Ammon's horn (tissue), 1 donor: ENCODE results near the gene ZFR2.

Experiments
- DNase-seq: peaks from one replicate; pipeline ENCODE4 v3.0.0-alpha.2; 2016; ENCODE audit warnings: low spot score

The ZFR2 gene

GRCh38 chr19:3814648-3815047 is 54.2 kb downstream of the ZFR2 start:
- DNase-seq: no peak

- no peak for DNase-seq
Observed at GRCh38 chr19:3813473-3814392, 55.1 kb downstream of the ZFR2 start.

GRCh38 chr19:3810708-3811355 is 58.0 kb downstream of the ZFR2 start:
- DNase-seq: no peak

GRCh38 chr19:3809881-3810707 is 58.7 kb downstream of the ZFR2 start:
- DNase-seq: no peak

- DNase-seq: no peak
Observed at GRCh38 chr19:3808420-3809143, 60.3 kb downstream of the ZFR2 start.

- DNase-seq: no peak
Observed at GRCh38 chr19:3807574-3808354, 61.1 kb downstream of the ZFR2 start.

- no peak for DNase-seq
Observed at GRCh38 chr19:3807131-3807480, 61.7 kb downstream of the ZFR2 start.

GRCh38 chr19:3805859-3806258 is 63.0 kb downstream of the ZFR2 start:
- no peak for DNase-seq

- no peak for DNase-seq
Observed at GRCh38 chr19:3804429-3804828, 64.4 kb downstream of the ZFR2 start.

- DNase-seq: no peak
Observed at GRCh38 chr19:3803986-3804385, 64.9 kb downstream of the ZFR2 start.

GRCh38 chr19:3803114-3803888 is 65.5 kb downstream of the ZFR2 start:
- DNase-seq: no peak

- peak; percentile 72 for DNase-seq
Observed at GRCh38 chr19:3801412-3802096, 67.3 kb downstream of the ZFR2 start.

GRCh38 chr19:3800996-3801395 is 67.8 kb downstream of the ZFR2 start:
- DNase-seq: no peak

GRCh38 chr19:3798137-3798536 is 70.7 kb downstream of the ZFR2 start:
- no peak for DNase-seq

GRCh38 chr19:3796358-3796757 is 72.5 kb downstream of the ZFR2 start:
- DNase-seq: no peak

- no peak for DNase-seq
Observed at GRCh38 chr19:3793799-3794198, 75.0 kb downstream of the ZFR2 start.

- no peak for DNase-seq
Observed at GRCh38 chr19:3792114-3792513, 76.7 kb downstream of the ZFR2 start.

GRCh38 chr19:3790941-3791340 is 77.9 kb downstream of the ZFR2 start:
- DNase-seq: no peak

GRCh38 chr19:3790209-3790734 is 78.6 kb downstream of the ZFR2 start:
- no peak for DNase-seq
